PC-3 (cell line): ENCODE data around the gene RFC2. TPM values are rescaled to one million over a fixed set of nuclear protein-coding genes. Genes with fewer than 3 reads are reported as not detected.

ENCODE experiments used
- ATAC-seq: fragments of 200-7000 bp; cut with Tn5 transposase; 2 replicates; pipeline ENCODE4 v1.9.1; 2020; ENCODE audit warnings: mild to moderate bottlenecking, moderate library complexity
- BruUV-seq: library from RNA; stranded (reverse); fragments of 400-500 nt; replicated peaks from 2 replicates; lab custom pipeline; 2021; lab: Mats Ljungman, UMichigan
- CTCF ChIA-PET: fragments of 300-600 bp; sonication (Branson Sonifier 250); formaldehyde crosslinking; loops from one replicate; lab custom pipeline; 2022; ENCODE audit warnings: antibody characterized with exemption; lab: Charles Lee
- POLR2A ChIA-PET: fragments of 300-600 bp; sonication (Branson Sonifier 250); formaldehyde crosslinking; loops from one replicate; lab custom pipeline; 2022; ENCODE audit warnings: antibody characterized with exemption; ENCODE audit not compliant: unreplicated experiment; lab: Charles Lee
- DNase-seq: peaks from one replicate; pipeline ENCODE4 v3.0.0-alpha.2; 2015
- H2AFZ ChIP-seq: fragments of 300-600 bp; sonication (generic); 2 replicates; pipeline ENCODE4 v1.6.0; 2016; ENCODE audit warnings: antibody characterized with exemption, low read length
- H3F3A ChIP-seq: fragments of 300-600 bp; sonication (generic); one replicate; pipeline ENCODE4 v1.6.0; 2017; ENCODE audit warnings: antibody characterized with exemption, low read length, control low read depth, mild to moderate bottlenecking; ENCODE audit not compliant: unreplicated experiment
- H3K27ac ChIP-seq: fragments of 300-600 bp; sonication (generic); 2 replicates; pipeline ENCODE4 v1.5.1; 2016; ENCODE audit warnings: mild to moderate bottlenecking, low read length
- H3K27me3 ChIP-seq: fragments of 300-600 bp; sonication (generic); 2 replicates; pipeline ENCODE4 v1.6.1; 2016; ENCODE audit warnings: low read length, mixed read lengths
- H3K36me3 ChIP-seq: fragments of 300-600 bp; sonication (generic); 2 replicates; pipeline ENCODE4 v1.6.1; 2016; ENCODE audit warnings: low read depth, mixed run types, low read length, mixed read lengths
- H3K4me1 ChIP-seq: fragments of 300-600 bp; sonication (generic); 2 replicates; pipeline ENCODE4 v1.5.1; 2016; ENCODE audit warnings: low read length; ENCODE audit not compliant: insufficient read depth
- H3K4me2 ChIP-seq: fragments of 300-600 bp; sonication (generic); 2 replicates; pipeline ENCODE4 v1.6.0; 2016; ENCODE audit warnings: low read length
- H3K4me3 ChIP-seq: fragments of 300-600 bp; sonication (generic); 2 replicates; pipeline ENCODE4 v1.5.1; 2016; ENCODE audit warnings: mild to moderate bottlenecking, low read length, mixed read lengths
- H3K79me2 ChIP-seq: fragments of 300-600 bp; sonication (generic); 2 replicates; pipeline ENCODE4 v1.6.1; 2017; ENCODE audit warnings: low read length, mixed read lengths
- H3K9ac ChIP-seq: fragments of 300-600 bp; sonication (generic); 2 replicates; pipeline ENCODE4 v1.6.0; 2016; ENCODE audit warnings: mild to moderate bottlenecking, low read length
- H3K9me2 ChIP-seq: fragments of 300-600 bp; sonication (generic); replicated peaks from 2 replicates; pipeline ENCODE4 v1.6.1; 2016; ENCODE audit warnings: mixed run types, low read length, mixed read lengths
- H3K9me3 ChIP-seq: fragments of 300-600 bp; sonication (generic); 2 replicates; pipeline ENCODE4 v1.6.1; 2016; ENCODE audit warnings: low read length, mixed read lengths
- H4K20me1 ChIP-seq: fragments of 300-600 bp; sonication (generic); 2 replicates; pipeline ENCODE4 v1.6.1; 2016; ENCODE audit warnings: low read length, mixed read lengths
- EZH2 ChIP-seq: fragments of 300-600 bp; sonication (generic); IDR thresholded peaks from one replicate; pipeline ENCODE4 v1.6.1; 2017; ENCODE audit warnings: antibody characterized with exemption, mild to moderate bottlenecking, low read length; ENCODE audit not compliant: unreplicated experiment
- EZH2phosphoT487 ChIP-seq: fragments of 300-600 bp; sonication (generic); IDR thresholded peaks from 2 replicates; pipeline ENCODE4 v1.6.1; 2018; ENCODE audit warnings: mild to moderate bottlenecking, antibody characterized with exemption, low read length, borderline replicate concordance
- intact Hi-C: fragments of 100-400 bp; cut with micrococcal nuclease; formaldehyde crosslinking; loops from 2 replicates; pipeline ENCODE4 v1.9.0; 2023
- total RNA-seq: library from RNA; depleted of rRNA; stranded (reverse); fragments of >200 nt; gene quantifications from 2 replicates; pipeline ENCODE4 v1.2.3, GENCODE V29; 2014
- TF ChIP-seq, protein P1 (sequence below): fragments of 300-600 bp; sonication (generic); conservative IDR thresholded peaks from 2 replicates; pipeline ENCODE4 v1.5.1; 2017; ENCODE audit warnings: antibody characterized with exemption, low read depth, mild to moderate bottlenecking, low read length

The RFC2 gene
- total RNA-seq, 1 experiment from 2014 or later, result 60.4 TPM

GRCh38 chr7:74185636-74186035 is 68.6 kb downstream of the RFC2 start:
- ATAC-seq (no peak), DNase-seq (no peak)
- BruUV-seq, result no TSS peak
- Histone ChIP-seq H3K27me3 (no peaks in the 10 kb centered on the region), H3F3A (no peaks in the 10 kb centered on the region), H3K4me3 (no peak overlapping the region), H4K20me1 (peaks cover 77% of the 10 kb centered on the region), H3K9me3 (no peaks in the 10 kb centered on the region), H3K27ac (no peak overlapping the region), H3K4me2 (no peak overlapping the region), H2AFZ (no peak overlapping the region), H3K4me1 (peaks cover 17% of the 10 kb centered on the region), H3K9me2 (no peaks in the 10 kb centered on the region), H3K79me2 (peaks cover 90% of the 10 kb centered on the region), H3K9ac (no peak overlapping the region), H3K36me3 (peaks cover 52% of the 10 kb centered on the region)
- ChIA-PET POLR2A (no interaction called here), CTCF (no interaction called here)
- intact Hi-C loops, result no loop called here
- TF ChIP-seq, protein P1, sequence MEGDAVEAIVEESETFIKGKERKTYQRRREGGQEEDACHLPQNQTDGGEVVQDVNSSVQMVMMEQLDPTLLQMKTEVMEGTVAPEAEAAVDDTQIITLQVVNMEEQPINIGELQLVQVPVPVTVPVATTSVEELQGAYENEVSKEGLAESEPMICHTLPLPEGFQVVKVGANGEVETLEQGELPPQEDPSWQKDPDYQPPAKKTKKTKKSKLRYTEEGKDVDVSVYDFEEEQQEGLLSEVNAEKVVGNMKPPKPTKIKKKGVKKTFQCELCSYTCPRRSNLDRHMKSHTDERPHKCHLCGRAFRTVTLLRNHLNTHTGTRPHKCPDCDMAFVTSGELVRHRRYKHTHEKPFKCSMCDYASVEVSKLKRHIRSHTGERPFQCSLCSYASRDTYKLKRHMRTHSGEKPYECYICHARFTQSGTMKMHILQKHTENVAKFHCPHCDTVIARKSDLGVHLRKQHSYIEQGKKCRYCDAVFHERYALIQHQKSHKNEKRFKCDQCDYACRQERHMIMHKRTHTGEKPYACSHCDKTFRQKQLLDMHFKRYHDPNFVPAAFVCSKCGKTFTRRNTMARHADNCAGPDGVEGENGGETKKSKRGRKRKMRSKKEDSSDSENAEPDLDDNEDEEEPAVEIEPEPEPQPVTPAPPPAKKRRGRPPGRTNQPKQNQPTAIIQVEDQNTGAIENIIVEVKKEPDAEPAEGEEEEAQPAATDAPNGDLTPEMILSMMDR, result no peak

DNA sequence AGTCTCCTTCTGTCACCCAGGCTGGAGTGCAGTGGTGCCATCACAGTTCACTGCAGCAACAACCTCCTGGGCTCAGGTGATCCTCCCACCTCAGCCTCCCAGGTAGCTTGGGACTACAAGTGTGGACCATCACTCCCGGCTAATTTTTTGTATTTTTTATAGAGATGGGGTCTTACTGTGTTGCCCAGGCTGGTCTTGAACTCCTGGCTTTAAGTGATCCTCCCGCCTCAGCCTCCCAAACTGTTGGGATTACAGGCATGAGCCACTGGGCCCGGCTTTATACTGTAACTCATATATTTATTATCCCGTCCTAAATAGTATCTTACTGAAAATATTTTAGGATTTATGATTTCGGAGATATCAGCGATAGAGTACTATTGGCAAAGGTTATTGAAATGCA is 69.2 kb downstream of the RFC2 start:
- Histone ChIP-seq H3K27me3 (no peaks in the 10 kb centered on the region), H4K20me1 (peaks cover 83% of the 10 kb centered on the region), H3K9me2 (no peaks in the 10 kb centered on the region), H2AFZ (no peak overlapping the region), H3K27ac (no peak overlapping the region), H3K4me1 (peaks cover 21% of the 10 kb centered on the region), H3K9me3 (no peaks in the 10 kb centered on the region), H3F3A (no peaks in the 10 kb centered on the region), H3K9ac (no peak overlapping the region), H3K79me2 (peaks cover 96% of the 10 kb centered on the region), H3K4me3 (no peak overlapping the region), H3K4me2 (no peak overlapping the region), H3K36me3 (peaks cover 52% of the 10 kb centered on the region)
- no TSS peak for BruUV-seq
- intact Hi-C loops, result no loop called here
- DNase-seq (no peak), ATAC-seq (no peak)
- TF ChIP-seq, protein P1, result no peak
- TF ChIP-seq EZH2phosphoT487, result no peak
- TF ChIP-seq EZH2, result no peak
- ChIA-PET CTCF (no interaction called here), POLR2A (no interaction called here)

- Histone ChIP-seq H3K9ac (no peak overlapping the region), H2AFZ (no peak overlapping the region), H3F3A (no peaks in the 10 kb centered on the region), H3K79me2 (peaks cover 100% of the 10 kb centered on the region), H3K27me3 (no peaks in the 10 kb centered on the region), H3K27ac (no peak overlapping the region), H4K20me1 (peaks cover 94% of the 10 kb centered on the region), H3K4me3 (no peak overlapping the region), H3K36me3 (peaks cover 50% of the 10 kb centered on the region), H3K4me2 (no peak overlapping the region), H3K9me2 (no peaks in the 10 kb centered on the region), H3K4me1 (peaks cover 21% of the 10 kb centered on the region), H3K9me3 (no peaks in the 10 kb centered on the region)
- ChIA-PET CTCF (interaction anchor here (0.6 kb wide), 3 partner anchors 9 to 132 kb away, joined by 3 to 4 read pairs (median 3); no protein-coding TSS in a partner anchor), POLR2A (no interaction called here)
- intact Hi-C loops, result loop anchor here (5.0 kb wide), 1 partner anchor 117 kb away; no protein-coding TSS in a partner anchor
- DNase-seq, result peak; percentile 62
- peak; percentile 45 for ATAC-seq
- BruUV-seq, result no TSS peak
- TF ChIP-seq, protein P1, result peak; percentile 71
- no peak for TF ChIP-seq EZH2phosphoT487
Measured at GRCh38 chr7:74183653-74184450, 70.3 kb downstream of the RFC2 start.
